ENCODE data around the gene TTLL8. TPM values are rescaled to one million over a fixed set of nuclear protein-coding genes. Genes with fewer than 3 reads are reported as not detected.

TTLL8 gene
- total and polyA plus RNA-seq, 2 donors (not counting 3 experiments of a cell fraction or from before 2014, with no cell fraction given): not detected

- Histone ChIP-seq H3K27me3 (ENCODE audit: control insufficient read depth in 2 of 2, insufficient read depth in 2 of 2, low read length in 2 of 2) (peaks cover 0 to 6% of the 10 kb centered on the region in 2 experiments), H3K27ac (ENCODE audit: insufficient read depth, low read depth, low read length) (no peak overlapping the region), H3K79me2 (ENCODE audit: control insufficient read depth, insufficient read depth, low read length) (no peaks in the 10 kb centered on the region), H3K4me2 (ENCODE audit: insufficient read depth, low read length) (no peak overlapping the region), H3K9ac (replicated peaks; ENCODE audit: extremely low read depth, insufficient read depth, low read length) (no peak overlapping the region), H3K4me3 (replicated peaks in 1 of 3; ENCODE audit: insufficient read depth in 1 of 3, low read depth in 1 of 3, low read length in 3 of 3) (no peak overlapping the region), H4K20me1 (replicated peaks; ENCODE audit: control insufficient read depth, extremely low read depth, insufficient read depth, low read length) (no peaks in the 10 kb centered on the region), H2AFZ (ENCODE audit: low read depth, low read length) (no peak overlapping the region), H3K36me3 (ENCODE audit: control insufficient read depth in 2 of 2, extremely low read depth in 1 of 2, insufficient read depth in 2 of 2, low read length in 2 of 2) (no peaks in the 10 kb centered on the region), H3K4me1 (ENCODE audit: control insufficient read depth, extremely low read depth, insufficient read depth, low read length) (no peaks in the 10 kb centered on the region), H3K9me1 (replicated peaks; ENCODE audit: control insufficient read depth, extremely low read depth, insufficient read depth, low read length) (no peaks in the 10 kb centered on the region), H3K9me3 (replicated peaks; ENCODE audit: control insufficient read depth, insufficient read depth, low read length) (no peaks in the 10 kb centered on the region)
- intact Hi-C loops (cut with micrococcal nuclease): no loop called here
- ChIA-PET CTCF (interaction anchor here (1.0 to 1.9 kb wide), 2 partner anchors 9 to 25 kb away, joined by 3 to 5 read pairs; no protein-coding TSS in a partner anchor), POLR2A (no interaction called here)
- dilution Hi-C loops (cut with MboI; ENCODE audit: extremely low pct_ligation_motif_present, low sequenced_read_pairs): no loop called here
- FAIRE-seq: no peak
- BruUV-seq (replicated peaks): no TSS peak
- DNase-seq (ENCODE audit: low read depth, low spot score): no peak
- TF ChIP-seq FOS (IDR thresholded peaks at IDR 0.05; ENCODE audit: borderline replicate concordance, insufficient read depth, low read length) (no peak), GATA2 (IDR thresholded peaks at IDR 0.05; ENCODE audit: insufficient read depth, insufficient read length, low read depth, low read length) (no peak), MAX (IDR thresholded peaks at IDR 0.05; ENCODE audit: insufficient read depth, insufficient read length) (no peak), POLR2A (IDR thresholded peaks at IDR 0.05; ENCODE audit: low read depth, low read length) (no peak), MYC (IDR thresholded peaks at IDR 0.05; ENCODE audit: low read depth, low read length) (no peak), CTCF (IDR thresholded peaks at IDR 0.05; ENCODE audit: extremely low read depth in 1 of 2, insufficient read depth in 1 of 2, low read depth in 1 of 2, low read length in 2 of 2) (no peak), POLR2AphosphoS5 (IDR thresholded peaks at IDR 0.05; ENCODE audit: insufficient read depth, low read depth, low read length) (no peak), EZH2 (IDR thresholded peaks at IDR 0.05; ENCODE audit: borderline replicate concordance, low read depth, low read length, severe bottlenecking) (no peak), JUN (IDR thresholded peaks at IDR 0.05; ENCODE audit: borderline replicate concordance, insufficient read depth, insufficient read length, low read depth) (no peak)
These were observed 26.5 kb upstream of the TTLL8 start for GRCh38 chr22:50084614-50085021.
